ENCODE data around the gene C11orf24. TPM values are rescaled to one million over a fixed set of nuclear protein-coding genes. Genes with fewer than 3 reads are reported as not detected.

Gene C11orf24
- total RNA-seq, 4 donors from 2014 or later, result 33.3 to 59.4 (median 41.2) TPM

DNA sequence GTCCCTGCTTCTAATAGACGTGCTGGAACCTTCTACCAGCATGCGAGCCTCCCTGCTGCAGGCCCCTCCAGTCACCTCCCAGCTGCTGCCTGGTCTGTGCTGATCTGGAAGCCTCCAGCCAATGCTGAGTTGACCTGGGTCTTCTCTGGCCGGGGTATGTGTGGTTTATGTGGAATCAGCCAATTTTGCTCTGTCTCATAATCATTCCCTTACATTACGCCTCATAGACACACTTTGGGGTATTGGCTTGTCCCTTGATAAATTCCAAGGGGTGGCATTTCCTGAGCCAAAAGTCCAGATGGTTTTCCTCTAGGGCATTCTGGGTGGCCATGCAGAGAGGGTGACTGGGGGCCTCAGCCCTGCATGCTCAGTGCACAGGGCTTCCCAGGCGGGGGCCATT is 50.4 kb downstream of the C11orf24 start:
- TF ChIP-seq EP300 (IDR thresholded peaks at IDR 0.05) (no peak), POLR2A (IDR thresholded peaks at IDR 0.05) (no peak)
- TF ChIP-seq, protein P1, sequence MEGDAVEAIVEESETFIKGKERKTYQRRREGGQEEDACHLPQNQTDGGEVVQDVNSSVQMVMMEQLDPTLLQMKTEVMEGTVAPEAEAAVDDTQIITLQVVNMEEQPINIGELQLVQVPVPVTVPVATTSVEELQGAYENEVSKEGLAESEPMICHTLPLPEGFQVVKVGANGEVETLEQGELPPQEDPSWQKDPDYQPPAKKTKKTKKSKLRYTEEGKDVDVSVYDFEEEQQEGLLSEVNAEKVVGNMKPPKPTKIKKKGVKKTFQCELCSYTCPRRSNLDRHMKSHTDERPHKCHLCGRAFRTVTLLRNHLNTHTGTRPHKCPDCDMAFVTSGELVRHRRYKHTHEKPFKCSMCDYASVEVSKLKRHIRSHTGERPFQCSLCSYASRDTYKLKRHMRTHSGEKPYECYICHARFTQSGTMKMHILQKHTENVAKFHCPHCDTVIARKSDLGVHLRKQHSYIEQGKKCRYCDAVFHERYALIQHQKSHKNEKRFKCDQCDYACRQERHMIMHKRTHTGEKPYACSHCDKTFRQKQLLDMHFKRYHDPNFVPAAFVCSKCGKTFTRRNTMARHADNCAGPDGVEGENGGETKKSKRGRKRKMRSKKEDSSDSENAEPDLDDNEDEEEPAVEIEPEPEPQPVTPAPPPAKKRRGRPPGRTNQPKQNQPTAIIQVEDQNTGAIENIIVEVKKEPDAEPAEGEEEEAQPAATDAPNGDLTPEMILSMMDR (IDR thresholded peaks at IDR 0.05), result no peak
- H3K36me3 ChIP-seq, result no peaks in the 10 kb centered on the region
- H3K9me3 ChIP-seq, result no peaks in the 10 kb centered on the region
- no peaks in the 10 kb centered on the region for H3K4me1 ChIP-seq
- no peak overlapping the region for H3K4me3 ChIP-seq
- no peak for DNase-seq (ENCODE audit: low spot score in 2 of 2)
- no peak overlapping the region for H3K27ac ChIP-seq
- WGBS, 2 donors, result 63 to 79% methylated on average over 5 of the region's 5 CpGs
- H3K27me3 ChIP-seq, result no peaks in the 10 kb centered on the region

DNA sequence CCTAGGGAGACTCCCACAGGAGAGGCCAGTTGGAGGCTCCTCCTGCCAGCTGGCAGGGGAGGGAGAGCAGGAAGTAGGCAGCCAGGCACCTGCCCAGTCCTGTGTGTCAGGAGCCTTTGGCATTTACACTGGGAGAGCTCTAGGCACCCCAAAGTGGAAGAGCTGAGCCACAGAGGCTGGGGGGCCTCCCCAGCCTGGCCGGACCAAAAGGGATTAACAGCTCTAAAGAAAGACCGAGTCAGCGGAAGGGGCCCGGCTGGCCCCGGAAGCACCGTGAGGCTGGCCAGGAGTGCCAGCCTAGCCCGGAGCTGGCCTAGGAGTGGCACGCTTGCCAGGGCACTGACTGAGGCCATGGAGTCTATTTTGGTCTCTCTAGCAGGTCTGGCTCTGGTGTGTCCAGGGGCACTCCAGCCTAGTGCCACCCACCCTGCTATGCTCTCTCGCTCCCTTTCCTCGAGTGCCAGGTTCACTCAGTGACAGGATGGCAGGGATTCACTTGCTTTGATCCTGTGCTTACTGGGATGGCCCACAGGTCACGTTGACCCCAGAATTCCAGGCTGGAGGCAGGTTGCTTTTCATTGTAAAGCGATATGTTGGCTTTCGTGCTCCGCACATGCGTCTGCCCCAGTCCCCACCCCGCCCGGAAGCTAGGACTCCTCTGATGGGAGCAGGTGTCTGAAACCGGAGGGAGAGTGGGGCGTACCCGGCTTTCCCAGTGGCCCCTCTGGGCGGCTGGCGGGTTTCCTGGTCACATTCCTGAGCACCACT is 55.4 kb downstream of the C11orf24 start:
- WGBS, 2 donors, result 75 to 79% methylated on average over 22 of the region's 22 CpGs
- TF ChIP-seq, protein P1 (IDR thresholded peaks at IDR 0.05), result no peak
- TF ChIP-seq EP300 (IDR thresholded peaks at IDR 0.05), result no peak
- no peak for TF ChIP-seq POLR2A (IDR thresholded peaks at IDR 0.05)
- Histone ChIP-seq H3K9me3 (no peaks in the 10 kb centered on the region), H3K36me3 (no peaks in the 10 kb centered on the region), H3K27ac (peak overlapping the region in 1 of 4 donors; percentile 7), H3K27me3 (no peaks in the 10 kb centered on the region), H3K4me1 (peaks cover 0 to 22% (median 15%) of the 10 kb centered on the region in 4 donors), H3K4me3 (no peak overlapping the region)
- no peak for DNase-seq (ENCODE audit: low spot score in 2 of 2)

DNA sequence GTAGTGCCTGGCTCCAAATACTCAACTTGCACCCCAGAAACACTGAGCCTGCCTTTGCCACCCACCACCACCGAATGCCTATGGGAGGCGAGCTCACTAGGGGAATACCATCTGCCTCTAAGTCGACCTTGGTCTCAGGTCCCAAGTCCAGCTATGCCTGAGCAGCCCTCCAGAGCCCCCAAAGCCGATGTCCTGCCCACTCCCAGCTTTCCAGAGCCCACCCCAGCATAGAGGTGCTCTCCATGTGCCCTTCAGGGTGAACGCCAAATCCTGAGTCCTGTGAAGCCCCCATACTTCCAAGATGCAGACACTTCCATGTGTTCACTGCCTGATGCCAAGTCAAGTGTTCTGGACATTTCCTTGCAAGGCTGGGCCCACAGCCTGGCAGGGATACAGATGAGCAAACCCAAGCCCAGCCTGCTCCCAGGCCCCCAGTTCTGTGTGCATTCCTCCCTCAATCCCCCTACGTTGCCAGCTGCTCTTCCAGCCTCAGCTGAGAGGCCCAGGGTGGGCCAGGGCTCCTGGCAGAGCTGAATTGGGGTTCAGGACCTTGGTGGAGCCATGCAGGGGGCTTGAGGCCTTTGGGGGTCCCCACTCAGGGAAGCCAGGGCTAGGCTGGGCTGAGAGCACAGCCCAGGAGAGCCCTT is 56.1 kb downstream of the C11orf24 start:
- Histone ChIP-seq H3K27ac (peak overlapping the region in 1 of 4 donors; percentile 7), H3K27me3 (no peaks in the 10 kb centered on the region), H3K9me3 (no peaks in the 10 kb centered on the region), H3K36me3 (no peaks in the 10 kb centered on the region), H3K4me1 (peaks cover 0 to 29% (median 21%) of the 10 kb centered on the region in 4 donors), H3K4me3 (no peak overlapping the region)
- 75 to 87% methylated on average over 5 to 6 of the region's 6 CpGs for WGBS, 2 donors
- DNase-seq (ENCODE audit: low spot score in 2 of 2), result no peak
- TF ChIP-seq POLR2A (IDR thresholded peaks at IDR 0.05) (no peak), EP300 (IDR thresholded peaks at IDR 0.05) (no peak)
- TF ChIP-seq, protein P1 (IDR thresholded peaks at IDR 0.05), result no peak

DNA sequence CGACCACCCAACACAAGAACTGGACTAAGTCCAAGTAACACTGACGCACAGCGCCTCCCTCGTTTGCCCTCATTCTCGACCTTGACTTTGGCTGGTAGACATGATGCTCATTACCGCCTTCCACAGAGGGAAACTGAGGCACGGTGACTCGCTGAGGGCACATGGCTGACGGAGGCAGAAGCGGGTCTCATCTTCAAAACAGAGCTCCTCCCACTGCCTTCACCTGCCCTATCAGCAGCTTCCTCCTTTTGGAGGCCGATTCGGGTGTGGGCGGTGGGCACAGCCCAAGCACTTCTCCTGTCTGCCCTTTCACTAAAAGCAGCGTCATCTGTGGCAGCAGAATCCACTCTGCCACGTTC is 56.7 kb downstream of the C11orf24 start:
- peaks cover 0 to 35% (median 24%) of the 10 kb centered on the region in 4 donors for H3K4me1 ChIP-seq
- WGBS, 2 donors, result 50 to 68% methylated on average over 15 of the region's 15 CpGs
- no peak overlapping the region for H3K4me3 ChIP-seq
- no peak overlapping the region for H3K27ac ChIP-seq
- no peaks in the 10 kb centered on the region for H3K36me3 ChIP-seq
- H3K27me3 ChIP-seq, result no peaks in the 10 kb centered on the region
- no peak for TF ChIP-seq EP300 (IDR thresholded peaks at IDR 0.05)
- TF ChIP-seq, protein P1 (IDR thresholded peaks at IDR 0.05), result no peak
- no peak for TF ChIP-seq POLR2A (IDR thresholded peaks at IDR 0.05)
- no peaks in the 10 kb centered on the region for H3K9me3 ChIP-seq
- no peak for DNase-seq (ENCODE audit: low spot score in 2 of 2)
